ENCODE measurements around the gene MPL. TPM values are rescaled to one million over a fixed set of nuclear protein-coding genes. Genes with fewer than 3 reads are reported as not detected.

MPL gene
- total and polyA plus RNA-seq, 2 of the 13 experiments (the other 11 are each of a cell fraction or from before 2014, with no cell fraction given), result not detected

GRCh38 chr1:43358746-43359693 is 21.4 kb downstream of the MPL start, which contains the start of gene CDC20 (continued):
- TF ChIP-seq NCOA2 (CRISPR knock-in tag; IDR thresholded peaks at IDR 0.05), result 0 out of 2 replicates have a peak, but pooled peaks have one; percentile 16
- no peak for TF ChIP-seq HMGA1 (CRISPR knock-in tag; conservative IDR thresholded peaks at IDR 0.05)
- TF ChIP-seq SNRNP70 (IDR thresholded peaks at IDR 0.05; ENCODE audit: low read depth, low read length), result no peak
- TF ChIP-seq, protein P1, sequence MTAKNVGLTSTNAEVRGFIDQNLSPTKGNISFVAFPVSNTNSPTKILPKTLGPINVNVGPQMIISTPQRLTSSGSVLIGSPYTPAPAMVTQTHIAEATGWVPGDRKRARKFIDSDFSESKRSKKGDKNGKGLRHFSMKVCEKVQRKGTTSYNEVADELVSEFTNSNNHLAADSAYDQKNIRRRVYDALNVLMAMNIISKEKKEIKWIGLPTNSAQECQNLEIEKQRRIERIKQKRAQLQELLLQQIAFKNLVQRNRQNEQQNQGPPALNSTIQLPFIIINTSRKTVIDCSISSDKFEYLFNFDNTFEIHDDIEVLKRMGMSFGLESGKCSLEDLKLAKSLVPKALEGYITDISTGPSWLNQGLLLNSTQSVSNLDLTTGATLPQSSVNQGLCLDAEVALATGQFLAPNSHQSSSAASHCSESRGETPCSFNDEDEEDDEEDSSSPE (CRISPR knock-in tag; IDR thresholded peaks at IDR 0.05), result peak; percentile 98
- TF ChIP-seq FOXC1 (CRISPR knock-in tag; IDR thresholded peaks at IDR 0.05; ENCODE audit: borderline replicate concordance), result no peak
- TF ChIP-seq, protein P2, sequence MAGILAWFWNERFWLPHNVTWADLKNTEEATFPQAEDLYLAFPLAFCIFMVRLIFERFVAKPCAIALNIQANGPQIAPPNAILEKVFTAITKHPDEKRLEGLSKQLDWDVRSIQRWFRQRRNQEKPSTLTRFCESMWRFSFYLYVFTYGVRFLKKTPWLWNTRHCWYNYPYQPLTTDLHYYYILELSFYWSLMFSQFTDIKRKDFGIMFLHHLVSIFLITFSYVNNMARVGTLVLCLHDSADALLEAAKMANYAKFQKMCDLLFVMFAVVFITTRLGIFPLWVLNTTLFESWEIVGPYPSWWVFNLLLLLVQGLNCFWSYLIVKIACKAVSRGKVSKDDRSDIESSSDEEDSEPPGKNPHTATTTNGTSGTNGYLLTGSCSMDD (CRISPR knock-in tag; IDR thresholded peaks at IDR 0.05), result no peak
- TF ChIP-seq ZBTB21 (CRISPR knock-in tag; IDR thresholded peaks at IDR 0.05), result no peak
- no peak for TF ChIP-seq ZNF17 (CRISPR knock-in tag; IDR thresholded peaks at IDR 0.05)
- TF ChIP-seq ELF4 (CRISPR knock-in tag; IDR thresholded peaks at IDR 0.05; ENCODE audit: borderline replicate concordance), result 0 out of 2 replicates have a peak, but pooled peaks have one; percentile 65
- 0 out of 2 replicates have a peak, but pooled peaks have one; percentile 63 for TF ChIP-seq ZNF766 (CRISPR knock-in tag; IDR thresholded peaks at IDR 0.05; ENCODE audit: borderline replicate concordance)
- no peak for TF ChIP-seq ZNF639 (CRISPR knock-in tag; conservative IDR thresholded peaks at IDR 0.05)
- no peak for TF ChIP-seq CBX1 (IDR thresholded peaks at IDR 0.05; ENCODE audit: low read depth)
- TF ChIP-seq, protein P3, sequence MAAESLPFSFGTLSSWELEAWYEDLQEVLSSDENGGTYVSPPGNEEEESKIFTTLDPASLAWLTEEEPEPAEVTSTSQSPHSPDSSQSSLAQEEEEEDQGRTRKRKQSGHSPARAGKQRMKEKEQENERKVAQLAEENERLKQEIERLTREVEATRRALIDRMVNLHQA (CRISPR knock-in tag; IDR thresholded peaks at IDR 0.05), result no peak
- TF ChIP-seq ZSCAN20 (CRISPR knock-in tag; IDR thresholded peaks at IDR 0.05; ENCODE audit: borderline replicate concordance), result no peak
- no peak for TF ChIP-seq RARA (CRISPR knock-in tag; IDR thresholded peaks at IDR 0.05)
- peak; percentile 99 for TF ChIP-seq SIN3A (IDR thresholded peaks at IDR 0.05; ENCODE audit: borderline replicate concordance, low read depth, low read length)
- TF ChIP-seq TRAFD1 (CRISPR knock-in tag; IDR thresholded peaks at IDR 0.05; ENCODE audit: borderline replicate concordance), result no peak
- TF ChIP-seq NFKB2 (CRISPR knock-in tag; IDR thresholded peaks at IDR 0.05; ENCODE audit: borderline replicate concordance), result no peak; the same call in 1 of the 2 replicates
- TF ChIP-seq EHMT2 (IDR thresholded peaks at IDR 0.05; ENCODE audit: borderline replicate concordance, low read depth, low read length), result no peak
- TF ChIP-seq MEIS2 (CRISPR knock-in tag; IDR thresholded peaks at IDR 0.05), result no peak
- TF ChIP-seq ZNF20 (CRISPR knock-in tag; IDR thresholded peaks at IDR 0.05), result no peak
- TF ChIP-seq HES4 (CRISPR knock-in tag; IDR thresholded peaks at IDR 0.05; ENCODE audit: borderline replicate concordance), result no peak
- TF ChIP-seq PRMT3 (CRISPR knock-in tag; IDR thresholded peaks at IDR 0.05; ENCODE audit: borderline replicate concordance, low read depth), result peak; percentile 92
- TF ChIP-seq ARNTL (CRISPR knock-in tag; IDR thresholded peaks at IDR 0.05), result no peak

Data from HepG2 (cell line).